ENCODE results near the gene ANKRD33.

ANKRD33 gene

DNA sequence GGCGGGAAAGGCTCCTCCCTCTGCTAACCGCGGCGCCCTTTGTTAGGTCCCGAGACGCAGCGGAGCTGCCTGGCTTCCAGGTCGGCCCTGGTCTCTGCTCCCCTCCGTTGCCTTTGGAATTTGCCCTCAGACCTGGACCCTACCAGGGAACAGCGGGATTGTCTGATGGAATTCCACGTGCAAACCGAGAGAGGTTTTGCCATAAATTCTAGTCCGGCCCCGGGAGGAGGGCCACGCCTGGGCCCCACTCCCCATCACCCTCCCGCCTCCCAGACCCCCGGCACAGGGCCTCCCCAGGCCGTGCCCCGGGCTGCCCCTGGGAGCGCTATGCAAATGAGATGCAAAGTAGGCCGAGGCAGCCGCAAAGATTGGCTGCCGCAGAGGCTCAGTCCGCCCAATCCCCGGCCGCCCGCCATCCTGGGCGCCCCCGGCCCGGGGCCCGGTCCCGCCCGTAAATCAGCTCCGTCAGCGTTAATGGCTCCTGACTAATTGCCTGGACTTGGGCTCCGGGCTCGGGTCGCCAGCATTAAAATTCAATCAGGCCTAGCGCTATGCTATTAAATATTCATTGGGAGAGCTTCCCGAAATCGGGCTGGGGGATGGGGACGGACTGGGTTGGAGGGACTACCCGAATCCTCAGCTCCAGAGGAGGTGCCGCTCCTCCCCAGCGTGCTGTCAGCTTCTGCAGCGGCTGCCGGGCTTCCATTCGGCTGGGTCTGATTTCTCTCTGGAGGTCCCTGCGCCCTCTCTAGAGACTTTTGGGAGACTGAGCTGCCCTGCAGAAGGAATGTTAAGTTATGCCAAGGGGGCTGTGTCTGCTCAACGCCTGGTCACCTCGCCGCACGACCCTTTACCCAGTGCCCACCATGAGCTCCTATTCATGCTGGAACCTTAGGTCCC lies 23.7 kb upstream of the ANKRD33 start:
- TF ChIP-seq, protein P1, sequence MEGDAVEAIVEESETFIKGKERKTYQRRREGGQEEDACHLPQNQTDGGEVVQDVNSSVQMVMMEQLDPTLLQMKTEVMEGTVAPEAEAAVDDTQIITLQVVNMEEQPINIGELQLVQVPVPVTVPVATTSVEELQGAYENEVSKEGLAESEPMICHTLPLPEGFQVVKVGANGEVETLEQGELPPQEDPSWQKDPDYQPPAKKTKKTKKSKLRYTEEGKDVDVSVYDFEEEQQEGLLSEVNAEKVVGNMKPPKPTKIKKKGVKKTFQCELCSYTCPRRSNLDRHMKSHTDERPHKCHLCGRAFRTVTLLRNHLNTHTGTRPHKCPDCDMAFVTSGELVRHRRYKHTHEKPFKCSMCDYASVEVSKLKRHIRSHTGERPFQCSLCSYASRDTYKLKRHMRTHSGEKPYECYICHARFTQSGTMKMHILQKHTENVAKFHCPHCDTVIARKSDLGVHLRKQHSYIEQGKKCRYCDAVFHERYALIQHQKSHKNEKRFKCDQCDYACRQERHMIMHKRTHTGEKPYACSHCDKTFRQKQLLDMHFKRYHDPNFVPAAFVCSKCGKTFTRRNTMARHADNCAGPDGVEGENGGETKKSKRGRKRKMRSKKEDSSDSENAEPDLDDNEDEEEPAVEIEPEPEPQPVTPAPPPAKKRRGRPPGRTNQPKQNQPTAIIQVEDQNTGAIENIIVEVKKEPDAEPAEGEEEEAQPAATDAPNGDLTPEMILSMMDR (IDR thresholded peaks at IDR 0.05): no peak
- H3K27ac ChIP-seq: no peak overlapping the region
- H3K9me3 ChIP-seq: no peaks in the 10 kb centered on the region
- H3K36me3 ChIP-seq: no peaks in the 10 kb centered on the region
- H3K4me1 ChIP-seq (ENCODE audit: control insufficient read depth in 1 of 2, insufficient read depth in 1 of 2, low read depth in 1 of 2, low read length in 1 of 2): peaks cover 0 to 9% of the 10 kb centered on the region in 2 experiments
- H3K4me3 ChIP-seq (ENCODE audit: low read depth in 1 of 2, low read length in 1 of 2): no peak overlapping the region
- peaks cover 96% of the 10 kb centered on the region for H3K27me3 ChIP-seq

DNA sequence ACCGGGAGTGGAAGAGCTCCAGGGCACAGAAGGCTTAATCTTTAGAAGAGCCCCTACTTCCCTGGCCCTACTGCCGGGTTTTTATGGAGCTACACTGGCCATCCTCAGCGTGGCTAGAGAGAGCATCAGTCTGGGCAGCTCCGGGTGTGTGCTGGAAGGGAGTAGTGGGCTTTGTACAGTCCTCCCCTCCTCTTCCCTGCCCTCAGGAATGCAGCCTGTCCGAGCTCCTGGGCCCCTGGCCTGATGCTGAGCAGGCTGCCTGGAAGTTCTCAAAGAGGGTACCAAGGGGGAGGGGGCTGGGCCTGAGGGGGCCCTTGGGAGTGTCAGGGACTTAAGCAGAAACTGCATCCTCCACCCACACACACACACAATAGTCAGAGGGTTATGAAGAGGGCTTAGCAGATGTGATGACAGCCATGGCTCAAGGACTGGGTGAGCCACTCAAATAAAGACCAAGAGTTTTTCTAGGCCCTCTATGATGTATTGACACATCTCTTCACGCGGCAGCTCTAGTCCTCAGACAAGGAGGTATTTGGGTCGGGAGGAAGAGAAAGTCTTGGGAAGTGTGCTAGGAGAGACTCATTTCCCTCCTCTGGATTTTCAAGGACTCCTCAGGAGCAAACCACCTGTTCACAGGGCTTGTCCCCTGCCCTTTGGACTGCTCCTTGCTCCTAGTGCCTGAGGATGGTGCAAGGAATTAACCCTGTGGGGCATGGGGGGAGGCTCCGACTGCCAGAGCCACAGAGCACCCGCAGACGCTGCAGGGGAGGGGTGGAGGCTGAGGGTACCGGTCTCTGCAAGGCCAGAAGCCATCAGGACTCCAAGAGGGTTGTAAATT lies 22.9 kb upstream of the ANKRD33 start:
- TF ChIP-seq, protein P1 (IDR thresholded peaks at IDR 0.05): no peak

DNA sequence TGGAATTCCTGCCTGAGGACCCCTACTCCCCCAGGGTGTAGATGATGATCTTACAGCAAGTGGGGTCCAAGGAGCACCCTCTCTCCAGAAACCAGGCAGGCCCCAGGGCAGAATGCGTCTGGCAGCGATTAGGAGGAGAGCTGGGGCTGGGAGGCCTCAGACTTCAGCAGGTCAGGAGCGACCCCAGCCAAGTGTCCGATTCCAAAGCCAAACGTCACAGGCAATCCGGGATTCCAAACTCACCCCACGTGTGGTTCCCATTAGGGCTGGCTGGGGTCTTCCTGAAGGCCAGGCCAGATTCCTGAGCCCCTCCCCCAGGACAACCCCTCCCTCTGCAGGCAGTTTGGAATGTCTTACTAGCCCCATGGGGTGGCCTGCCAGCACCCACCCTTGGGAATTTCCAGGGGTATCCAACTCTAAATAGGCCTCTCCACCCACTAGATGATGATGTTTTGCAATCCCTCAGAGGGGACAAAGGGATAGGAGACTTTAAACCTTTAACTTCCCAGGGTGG lies 22.1 kb upstream of the ANKRD33 start:
- H3K4me1 ChIP-seq (ENCODE audit: control insufficient read depth in 1 of 2, insufficient read depth in 1 of 2, low read depth in 1 of 2, low read length in 1 of 2): peaks cover 0 to 9% of the 10 kb centered on the region in 2 experiments
- peaks cover 100% of the 10 kb centered on the region for H3K27me3 ChIP-seq
- no peaks in the 10 kb centered on the region for H3K9me3 ChIP-seq
- H3K27ac ChIP-seq: no peak overlapping the region
- no peaks in the 10 kb centered on the region for H3K36me3 ChIP-seq
- TF ChIP-seq, protein P1 (IDR thresholded peaks at IDR 0.05): no peak
- H3K4me3 ChIP-seq (ENCODE audit: low read depth in 1 of 2, low read length in 1 of 2): no peak overlapping the region

More for the DNA sequence above, 22.9 kb upstream of the ANKRD33 start:
- Histone ChIP-seq H3K4me3 (ENCODE audit: low read depth in 1 of 2, low read length in 1 of 2) (no peak overlapping the region), H3K27ac (no peak overlapping the region), H3K36me3 (no peaks in the 10 kb centered on the region), H3K27me3 (peaks cover 96% of the 10 kb centered on the region), H3K4me1 (ENCODE audit: control insufficient read depth in 1 of 2, insufficient read depth in 1 of 2, low read depth in 1 of 2, low read length in 1 of 2) (peaks cover 0 to 9% of the 10 kb centered on the region in 2 experiments), H3K9me3 (no peaks in the 10 kb centered on the region)

DNA sequence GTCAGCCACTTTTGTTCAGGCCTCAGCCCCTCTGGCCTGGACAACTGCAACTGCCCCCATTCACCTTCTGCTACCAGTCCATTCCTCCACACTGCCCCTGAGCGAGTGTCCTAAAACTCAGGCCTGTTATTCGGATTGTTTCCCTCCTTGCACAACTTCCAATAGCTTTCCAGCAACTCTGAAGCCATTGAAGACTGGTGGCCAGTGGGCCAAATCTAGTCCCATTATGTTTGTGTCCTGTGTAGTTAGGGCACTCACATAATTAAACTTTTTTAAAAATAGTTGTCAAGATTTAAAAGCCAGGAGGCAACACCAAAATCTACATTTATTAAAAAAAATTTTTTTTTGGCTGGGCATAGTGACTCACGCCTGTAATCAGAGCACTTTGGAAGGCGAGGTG lies 21.6 kb upstream of the ANKRD33 start:
- TF ChIP-seq, protein P1 (IDR thresholded peaks at IDR 0.05): no peak
- Histone ChIP-seq H3K27ac (no peak overlapping the region), H3K27me3 (peaks cover 100% of the 10 kb centered on the region), H3K4me1 (ENCODE audit: control insufficient read depth in 1 of 2, insufficient read depth in 1 of 2, low read depth in 1 of 2, low read length in 1 of 2) (peaks cover 0 to 9% of the 10 kb centered on the region in 2 experiments), H3K9me3 (no peaks in the 10 kb centered on the region), H3K4me3 (ENCODE audit: low read depth in 1 of 2, low read length in 1 of 2) (no peak overlapping the region), H3K36me3 (no peaks in the 10 kb centered on the region)

DNA sequence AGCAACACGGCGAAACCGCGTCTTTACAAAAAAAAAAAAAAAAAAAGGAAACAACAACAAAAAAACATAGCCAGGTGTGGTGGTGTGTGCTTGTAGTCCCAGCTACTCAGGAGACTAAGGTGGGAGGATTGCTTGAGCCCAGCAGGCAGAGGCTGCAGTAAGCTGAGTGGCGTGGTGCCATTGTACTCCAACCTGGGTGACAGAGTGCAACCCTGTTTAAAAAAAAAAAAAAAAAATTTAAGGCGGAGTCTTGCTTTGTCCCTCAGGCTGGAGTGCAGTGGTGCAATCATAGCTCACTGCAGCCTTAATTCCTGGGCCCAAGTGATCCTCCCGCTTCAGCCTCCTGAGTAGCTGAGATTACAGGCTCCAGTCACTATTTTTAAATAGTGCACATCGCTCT lies 21.1 kb upstream of the ANKRD33 start:
- Histone ChIP-seq H3K4me3 (ENCODE audit: low read depth in 1 of 2, low read length in 1 of 2) (no peak overlapping the region), H3K36me3 (no peaks in the 10 kb centered on the region), H3K9me3 (no peaks in the 10 kb centered on the region), H3K27me3 (peaks cover 100% of the 10 kb centered on the region), H3K4me1 (ENCODE audit: control insufficient read depth in 1 of 2, insufficient read depth in 1 of 2, low read depth in 1 of 2, low read length in 1 of 2) (peaks cover 0 to 9% of the 10 kb centered on the region in 2 experiments), H3K27ac (no peak overlapping the region)
- TF ChIP-seq, protein P1 (IDR thresholded peaks at IDR 0.05): no peak

Data from neutrophil (primary cell).